ENCODE data around the gene BTF3.
"Not testable (repeated sequence)": the region's sequence is repeated elsewhere in the genome, so short reads cannot be mapped to it uniquely, and the experiment has no call there.

BTF3 gene

DNA sequence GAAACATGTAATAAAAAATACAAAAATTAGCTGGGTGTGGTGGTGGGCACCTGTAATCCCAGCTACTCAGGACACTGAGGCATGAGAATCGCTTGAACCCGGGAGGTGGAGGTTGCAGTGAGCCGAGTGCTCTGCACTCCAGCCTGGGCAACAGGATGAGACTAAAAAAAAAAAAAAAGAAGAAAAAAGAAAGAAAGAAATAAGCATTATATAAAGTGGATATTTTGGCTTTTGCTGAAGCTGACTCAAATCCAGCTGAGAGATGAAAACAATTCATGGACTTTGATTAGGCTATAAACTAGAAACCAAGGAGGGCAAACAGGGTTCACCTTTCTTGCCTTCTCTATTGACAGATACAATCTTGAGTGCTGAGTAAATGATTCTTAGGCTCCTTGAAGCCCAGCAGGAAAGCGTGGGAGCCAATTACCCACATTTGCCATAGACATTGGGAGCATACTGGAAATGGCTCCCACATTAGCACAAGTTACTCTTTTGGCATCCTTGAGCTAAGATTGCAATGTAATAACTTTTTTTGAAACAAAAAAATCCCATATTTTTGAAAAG, 2.4 kb upstream of the BTF3 start:
- Mint-ChIP-seq H3K4me3 (no peak overlapping the region), H3K27me3 (ENCODE audit: low read depth) (peaks cover 28% of the 10 kb centered on the region), H3K36me3 (ENCODE audit: low read depth) (peaks cover 15% of the 10 kb centered on the region), H3K4me1 (ENCODE audit: low read depth) (peaks cover 13% of the 10 kb centered on the region), H3K9me3 (no peaks in the 10 kb centered on the region), H3K27ac (no peak overlapping the region)

GRCh38 chr5:73496984-73497457, 1.2 kb upstream of the BTF3 start:
- no peaks in the 10 kb centered on the region for H3K9me3 Mint-ChIP-seq
- H3K27ac Mint-ChIP-seq = no peak overlapping the region
- H3K27me3 Mint-ChIP-seq (ENCODE audit: low read depth) = peaks cover 18% of the 10 kb centered on the region
- H3K4me1 Mint-ChIP-seq (ENCODE audit: low read depth) = peaks cover 20% of the 10 kb centered on the region
- no peak overlapping the region for H3K4me3 Mint-ChIP-seq
- H3K36me3 Mint-ChIP-seq (ENCODE audit: low read depth) = peaks cover 21% of the 10 kb centered on the region

GRCh38 chr5:73497497-73498056, 665 bp upstream of the BTF3 start:
- peak overlapping the region; percentile 97 for H3K4me3 Mint-ChIP-seq
- H3K27me3 Mint-ChIP-seq (ENCODE audit: low read depth) = peaks cover 15% of the 10 kb centered on the region
- H3K27ac Mint-ChIP-seq = peak overlapping the region; percentile 99
- H3K4me1 Mint-ChIP-seq (ENCODE audit: low read depth) = peaks cover 24% of the 10 kb centered on the region
- H3K36me3 Mint-ChIP-seq (ENCODE audit: low read depth) = peaks cover 26% of the 10 kb centered on the region
- H3K9me3 Mint-ChIP-seq = no peaks in the 10 kb centered on the region

DNA sequence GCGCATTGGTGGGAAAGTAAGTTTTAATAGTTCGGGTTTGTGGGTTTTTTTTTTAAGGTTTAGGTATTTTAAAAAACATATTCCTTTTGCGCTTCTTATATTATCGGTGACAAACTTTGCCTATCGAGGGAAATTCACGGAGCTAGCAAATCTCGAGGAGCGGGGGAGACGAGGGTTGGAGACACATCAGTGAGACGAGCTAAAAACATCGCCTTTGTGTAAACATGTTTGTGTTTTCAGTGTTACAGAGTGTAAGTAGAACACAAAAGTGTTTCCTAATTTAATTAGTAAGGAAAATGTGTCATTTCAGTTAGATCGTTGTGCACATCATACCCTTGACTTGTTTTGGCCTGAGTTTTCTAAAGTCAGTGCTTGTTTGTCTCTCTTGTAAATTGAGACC, 945 bp downstream of the BTF3 start:
- Mint-ChIP-seq H3K9me3 (no peaks in the 10 kb centered on the region), H3K27ac (peak overlapping the region; percentile 99), H3K27me3 (ENCODE audit: low read depth) (peaks cover 3% of the 10 kb centered on the region), H3K4me1 (ENCODE audit: low read depth) (peaks cover 26% of the 10 kb centered on the region), H3K4me3 (peak overlapping the region; percentile 97), H3K36me3 (ENCODE audit: low read depth) (peaks cover 31% of the 10 kb centered on the region)

DNA sequence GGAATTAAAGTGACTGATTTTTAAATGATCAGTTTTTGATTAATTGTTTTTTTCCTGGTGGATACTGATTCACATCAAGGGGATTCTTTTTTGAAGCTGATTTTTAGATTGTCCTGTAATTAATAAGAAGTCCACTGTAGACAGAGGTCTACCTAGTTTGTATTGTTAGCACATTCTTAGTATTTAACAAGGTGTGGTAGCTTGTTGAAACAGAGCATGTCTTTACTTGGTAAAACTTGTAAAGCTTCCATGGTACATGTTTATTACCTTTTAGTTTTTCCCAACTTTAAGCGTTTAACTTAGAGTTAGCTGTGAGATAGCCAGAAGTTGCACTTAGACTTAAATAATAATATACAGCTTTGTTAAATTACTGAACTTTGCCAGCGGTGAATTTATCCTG, 1.5 kb downstream of the BTF3 start:
- H3K27me3 Mint-ChIP-seq (ENCODE audit: low read depth) = no peaks in the 10 kb centered on the region
- no peaks in the 10 kb centered on the region for H3K9me3 Mint-ChIP-seq
- peak overlapping the region; percentile 99 for H3K27ac Mint-ChIP-seq
- peak overlapping the region; percentile 97 for H3K4me3 Mint-ChIP-seq
- peaks cover 26% of the 10 kb centered on the region for H3K4me1 Mint-ChIP-seq (ENCODE audit: low read depth)
- peaks cover 33% of the 10 kb centered on the region for H3K36me3 Mint-ChIP-seq (ENCODE audit: low read depth)

- Mint-ChIP-seq H3K4me3 (peak overlapping the region; percentile 8), H3K27me3 (ENCODE audit: low read depth) (no peaks in the 10 kb centered on the region), H3K9me3 (no peaks in the 10 kb centered on the region), H3K27ac (peak overlapping the region; percentile 7), H3K36me3 (ENCODE audit: low read depth) (peaks cover 41% of the 10 kb centered on the region), H3K4me1 (ENCODE audit: low read depth) (peaks cover 26% of the 10 kb centered on the region)
Observed at GRCh38 chr5:73501406-73501805, 3.2 kb downstream of the BTF3 start.

- H3K4me1 Mint-ChIP-seq (ENCODE audit: low read depth) = peaks cover 7% of the 10 kb centered on the region
- no peaks in the 10 kb centered on the region for H3K9me3 Mint-ChIP-seq
- H3K36me3 Mint-ChIP-seq (ENCODE audit: low read depth) = peaks cover 21% of the 10 kb centered on the region
- H3K27me3 Mint-ChIP-seq (ENCODE audit: low read depth) = no peaks in the 10 kb centered on the region
- H3K4me3 Mint-ChIP-seq = no peak overlapping the region
- no peak overlapping the region for H3K27ac Mint-ChIP-seq
Observed at GRCh38 chr5:73506459-73506955, 8.3 kb downstream of the BTF3 start.

GRCh38 chr5:73507062-73507461, 8.8 kb downstream of the BTF3 start:
- Mint-ChIP-seq H3K4me1 (ENCODE audit: low read depth) (peaks cover 7% of the 10 kb centered on the region), H3K4me3 (no peak overlapping the region), H3K27ac (no peak overlapping the region), H3K9me3 (no peaks in the 10 kb centered on the region), H3K36me3 (ENCODE audit: low read depth) (peaks cover 20% of the 10 kb centered on the region), H3K27me3 (ENCODE audit: low read depth) (no peaks in the 10 kb centered on the region)

- H3K36me3 Mint-ChIP-seq (ENCODE audit: low read depth) = peaks cover 12% of the 10 kb centered on the region
- not testable (repeated sequence) for H3K27ac Mint-ChIP-seq; H3K4me1 Mint-ChIP-seq (ENCODE audit: low read depth); H3K4me3 Mint-ChIP-seq; H3K27me3 Mint-ChIP-seq (ENCODE audit: low read depth); H3K9me3 Mint-ChIP-seq
Observed at GRCh38 chr5:73508521-73508920, 10.3 kb downstream of the BTF3 start.

DNA sequence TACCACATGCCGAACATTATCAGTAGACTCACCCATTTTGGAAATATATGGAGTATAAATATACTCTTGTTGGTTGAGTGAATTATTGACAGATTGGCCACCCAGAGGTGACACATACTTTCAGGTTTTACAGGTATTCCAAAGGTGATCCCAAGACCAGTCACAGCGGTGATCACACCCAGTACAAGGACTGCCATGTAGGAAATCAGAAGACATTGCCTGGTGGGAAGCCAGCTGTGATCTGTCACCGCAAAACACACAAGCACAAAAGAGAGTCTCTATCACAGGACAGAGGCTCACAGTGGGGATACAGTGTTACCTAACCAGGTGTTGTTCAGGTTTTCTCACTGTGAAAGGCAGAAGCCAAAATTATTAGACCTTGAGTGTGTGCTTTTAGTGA, 15.8 kb downstream of the BTF3 start:
- no peaks in the 10 kb centered on the region for H3K36me3 Mint-ChIP-seq (ENCODE audit: low read depth)
- H3K27ac Mint-ChIP-seq = no peak overlapping the region
- no peaks in the 10 kb centered on the region for H3K4me1 Mint-ChIP-seq (ENCODE audit: low read depth)
- no peak overlapping the region for H3K4me3 Mint-ChIP-seq
- H3K27me3 Mint-ChIP-seq (ENCODE audit: low read depth) = no peaks in the 10 kb centered on the region
- H3K9me3 Mint-ChIP-seq = no peaks in the 10 kb centered on the region

GRCh38 chr5:73514418-73514817, 16.2 kb downstream of the BTF3 start:
- Mint-ChIP-seq H3K9me3 (no peaks in the 10 kb centered on the region), H3K4me3 (no peak overlapping the region), H3K36me3 (ENCODE audit: low read depth) (no peaks in the 10 kb centered on the region), H3K4me1 (ENCODE audit: low read depth) (peaks cover 3% of the 10 kb centered on the region), H3K27ac (no peak overlapping the region), H3K27me3 (ENCODE audit: low read depth) (no peaks in the 10 kb centered on the region)

GRCh38 chr5:73515232-73515631, 17.0 kb downstream of the BTF3 start:
- Mint-ChIP-seq H3K36me3 (ENCODE audit: low read depth) (no peaks in the 10 kb centered on the region), H3K27me3 (ENCODE audit: low read depth) (no peaks in the 10 kb centered on the region), H3K27ac (no peak overlapping the region), H3K4me1 (ENCODE audit: low read depth) (peaks cover 8% of the 10 kb centered on the region), H3K4me3 (no peak overlapping the region), H3K9me3 (no peaks in the 10 kb centered on the region)

GRCh38 chr5:73519531-73520283, 21.5 kb downstream of the BTF3 start:
- H3K27ac Mint-ChIP-seq = peak overlapping the region; percentile 70
- H3K36me3 Mint-ChIP-seq (ENCODE audit: low read depth) = no peaks in the 10 kb centered on the region
- H3K9me3 Mint-ChIP-seq = no peaks in the 10 kb centered on the region
- H3K4me1 Mint-ChIP-seq (ENCODE audit: low read depth) = peaks cover 8% of the 10 kb centered on the region
- H3K4me3 Mint-ChIP-seq = peak overlapping the region; percentile 15
- H3K27me3 Mint-ChIP-seq (ENCODE audit: low read depth) = no peaks in the 10 kb centered on the region

- H3K4me1 Mint-ChIP-seq (ENCODE audit: low read depth) = peaks cover 8% of the 10 kb centered on the region
- no peaks in the 10 kb centered on the region for H3K9me3 Mint-ChIP-seq
- no peaks in the 10 kb centered on the region for H3K36me3 Mint-ChIP-seq (ENCODE audit: low read depth)
- H3K27me3 Mint-ChIP-seq (ENCODE audit: low read depth) = peaks cover 14% of the 10 kb centered on the region
- H3K27ac Mint-ChIP-seq = no peak overlapping the region
- no peak overlapping the region for H3K4me3 Mint-ChIP-seq
Observed at GRCh38 chr5:73522989-73523388, 24.7 kb downstream of the BTF3 start.

DNA sequence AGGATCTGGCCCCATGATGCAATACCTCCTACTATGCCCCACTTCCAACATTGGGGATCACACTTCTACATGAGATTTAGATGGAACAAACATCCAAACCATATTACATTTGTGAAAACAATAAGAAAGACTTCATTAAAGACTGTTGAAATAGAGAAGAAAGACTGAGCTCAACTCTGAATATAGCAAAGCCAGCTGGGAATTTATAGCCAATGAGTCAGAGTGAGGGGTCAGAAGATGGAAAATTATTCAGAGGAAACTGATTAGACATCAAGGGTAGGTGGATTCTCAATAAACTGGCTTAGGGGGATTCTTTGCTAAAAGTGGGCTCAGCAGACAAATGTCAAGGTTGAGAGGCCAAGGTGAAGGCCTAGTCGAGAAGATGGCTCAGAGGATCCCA, 25.6 kb downstream of the BTF3 start:
- no peak overlapping the region for H3K4me3 Mint-ChIP-seq
- H3K4me1 Mint-ChIP-seq (ENCODE audit: low read depth) = peaks cover 8% of the 10 kb centered on the region
- H3K9me3 Mint-ChIP-seq = no peaks in the 10 kb centered on the region
- H3K36me3 Mint-ChIP-seq (ENCODE audit: low read depth) = no peaks in the 10 kb centered on the region
- H3K27ac Mint-ChIP-seq = no peak overlapping the region
- peaks cover 20% of the 10 kb centered on the region for H3K27me3 Mint-ChIP-seq (ENCODE audit: low read depth)

Data from T-helper 1 cell treated with Interleukin-12 subunit alpha and Interleukin-12 subunit beta and Interleukin-4 antibody, amounts not matched to agents 30 μg/mL and 1 μg/mL, for 36 hours (primary cell).